HG02870 (cell line): ENCODE data around the gene BBC3.

ENCODE experiments used
- ATAC-seq: cut with Tn5 transposase; IDR thresholded peaks from one replicate; pipeline ENCODE4 v1.9.1; 2021; ENCODE audit warnings: mild to moderate bottlenecking, moderate library complexity; ENCODE audit not compliant: unreplicated experiment

The BBC3 gene

DNA sequence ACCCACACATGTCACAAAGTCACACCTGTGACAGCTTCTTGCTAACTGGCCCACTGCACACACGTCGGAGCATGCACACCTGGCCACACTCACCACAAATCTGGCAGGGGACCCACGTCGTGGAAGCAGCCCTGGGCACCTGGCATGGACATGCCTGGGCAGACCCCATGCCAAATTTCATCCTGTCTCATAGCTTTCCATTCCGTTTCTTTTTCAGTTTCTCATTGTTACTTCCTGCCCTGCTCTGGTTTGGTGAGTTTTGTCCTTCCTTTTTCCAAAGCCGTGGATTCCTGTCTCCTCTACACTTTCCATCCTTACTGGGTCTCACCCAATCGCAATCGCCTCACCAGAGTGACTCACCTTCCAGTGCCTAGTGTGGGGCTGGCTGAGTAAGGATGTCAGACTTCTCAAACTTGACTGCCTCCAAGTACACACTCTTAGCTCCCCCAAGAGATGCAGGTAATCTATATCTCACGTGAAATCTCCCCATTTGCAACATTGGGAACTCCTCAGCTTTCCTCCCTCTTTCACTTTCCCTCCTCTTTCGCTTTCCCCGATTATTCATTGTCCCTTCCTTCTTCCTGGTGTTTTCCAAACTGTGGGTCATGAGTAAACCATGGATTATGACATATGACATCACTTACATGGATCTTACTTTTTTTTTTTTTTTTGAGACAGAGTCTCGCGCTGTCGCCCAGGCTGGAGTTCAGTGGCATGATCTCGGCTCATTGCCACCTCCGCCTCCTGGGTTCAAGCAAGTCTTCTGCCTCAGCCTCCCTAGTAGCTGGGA, 1.6 kb upstream of the BBC3 start:
- no peak for ATAC-seq

DNA sequence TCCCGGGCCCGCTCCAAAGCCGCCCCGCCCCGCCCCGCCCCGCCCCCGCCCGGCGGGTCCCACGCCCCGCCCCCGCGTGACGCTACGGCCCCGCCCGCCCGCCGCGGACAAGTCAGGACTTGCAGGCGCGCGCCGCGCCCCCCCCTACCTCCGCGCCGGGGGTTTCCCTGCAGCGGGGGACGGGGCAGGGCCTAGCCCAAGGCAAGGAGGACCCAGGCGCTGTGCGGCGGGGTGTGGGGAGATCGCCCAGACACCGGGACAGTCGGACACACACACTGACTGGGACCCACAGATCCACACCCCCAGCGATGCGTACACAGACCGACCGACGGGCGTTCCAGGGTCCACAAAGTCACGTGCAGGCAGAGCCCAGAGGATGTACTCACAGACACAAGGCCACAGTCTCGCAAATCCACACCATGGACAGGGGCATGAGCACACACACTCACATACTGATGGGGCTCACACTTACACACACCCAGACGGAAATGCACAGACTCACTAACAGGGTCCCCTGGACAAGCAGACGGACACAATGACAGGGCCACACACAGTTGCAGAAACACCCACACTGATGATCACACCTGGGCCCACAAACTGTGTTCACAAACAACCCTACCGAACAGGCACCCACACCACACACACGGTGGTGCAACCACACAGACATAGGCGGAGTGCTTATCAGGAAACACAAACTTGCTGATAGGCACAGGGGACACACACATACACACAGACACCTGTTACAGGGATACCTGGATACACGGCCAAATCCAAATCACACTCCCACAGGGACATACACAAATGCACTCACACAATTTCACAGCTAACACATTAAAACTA, 436 bp upstream of the BBC3 start:
- ATAC-seq = no peak

DNA sequence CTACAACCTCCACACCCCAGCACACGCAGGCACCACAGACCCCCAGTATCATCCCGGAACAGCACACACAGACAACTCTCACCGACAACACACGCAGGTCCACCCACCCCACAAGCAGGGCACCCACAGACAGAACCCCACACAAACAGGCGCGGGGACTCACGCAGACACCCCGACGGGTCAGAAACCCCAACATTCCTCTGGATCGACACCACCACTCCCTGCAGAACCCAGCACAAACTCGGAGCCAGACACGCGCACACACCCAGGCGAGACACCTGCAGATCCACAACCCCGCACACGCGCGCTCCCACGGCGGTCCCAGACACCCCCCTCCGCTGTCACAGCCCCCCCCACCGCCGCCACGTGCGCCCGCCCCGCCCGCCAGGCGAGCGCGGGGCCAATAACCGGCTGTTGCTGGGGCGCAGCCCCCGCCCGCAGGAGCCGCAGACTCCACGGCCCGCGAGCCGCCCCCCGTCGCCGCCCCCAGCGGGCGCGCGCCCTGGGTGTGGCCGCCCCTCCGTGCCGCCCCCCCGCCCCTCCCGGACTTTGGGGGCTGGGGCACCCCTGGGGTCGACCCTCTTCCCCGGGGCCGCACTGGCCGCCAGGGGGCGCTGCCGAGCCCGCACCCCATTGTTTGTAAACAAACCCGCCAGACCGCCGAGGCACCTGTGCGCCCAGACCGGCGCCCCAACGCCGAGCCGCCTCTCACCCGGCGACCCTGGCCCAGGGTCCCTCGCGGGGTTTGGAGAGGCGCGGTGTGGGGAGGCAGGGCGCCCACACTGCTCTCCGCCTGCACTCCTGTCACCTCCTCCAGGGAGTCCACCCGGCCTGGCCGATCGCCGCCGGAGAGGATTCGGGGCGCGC, 712 bp downstream of the BBC3 start:
- ATAC-seq = no peak

DNA sequence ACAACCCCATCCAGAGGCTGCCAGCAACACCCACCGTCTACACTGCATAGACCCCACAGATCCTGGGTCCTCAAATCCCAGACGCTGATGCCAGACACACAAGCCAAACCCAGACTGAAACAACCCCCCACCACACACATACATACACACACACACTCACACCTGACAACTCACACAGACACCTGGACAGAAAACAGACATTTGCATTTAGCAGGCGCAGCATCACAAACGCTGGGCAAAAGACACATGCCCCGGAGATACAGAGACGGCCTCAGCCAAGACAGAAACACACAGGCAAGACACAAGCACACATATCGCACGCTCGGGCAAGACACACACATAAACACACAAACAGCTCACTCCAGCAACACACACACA, 1.3 kb downstream of the BBC3 start:
- ATAC-seq = no peak

DNA sequence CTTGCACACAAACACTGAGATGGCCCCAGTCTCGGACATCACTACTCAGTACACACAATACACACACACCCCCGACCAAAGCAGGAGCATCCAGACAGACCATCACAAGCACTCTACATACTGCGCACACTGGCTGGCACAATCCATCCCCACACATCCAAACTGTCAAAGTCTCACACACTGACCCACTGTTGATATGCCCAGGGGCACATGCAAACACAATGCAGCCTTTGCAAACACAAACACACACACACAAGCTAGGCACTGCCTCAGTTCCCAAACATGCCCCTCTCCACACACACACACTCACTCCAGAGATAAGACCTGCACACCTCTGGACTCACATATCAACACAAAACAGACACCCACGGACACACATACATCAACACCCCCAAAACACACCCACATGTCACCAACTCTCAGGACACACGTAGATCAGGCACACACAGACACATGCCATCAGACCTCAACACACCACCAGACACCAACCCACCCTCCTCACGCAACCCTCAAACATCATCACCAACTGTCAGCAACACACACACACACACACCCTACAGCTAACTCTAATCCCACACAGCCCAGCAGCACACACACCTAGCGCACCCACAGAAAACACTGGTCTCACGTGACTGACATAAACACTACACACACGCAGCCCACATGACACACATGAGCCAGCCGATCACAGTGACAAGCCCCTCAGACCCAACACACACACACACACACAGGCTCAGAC, 1.9 kb downstream of the BBC3 start:
- ATAC-seq = no peak

DNA sequence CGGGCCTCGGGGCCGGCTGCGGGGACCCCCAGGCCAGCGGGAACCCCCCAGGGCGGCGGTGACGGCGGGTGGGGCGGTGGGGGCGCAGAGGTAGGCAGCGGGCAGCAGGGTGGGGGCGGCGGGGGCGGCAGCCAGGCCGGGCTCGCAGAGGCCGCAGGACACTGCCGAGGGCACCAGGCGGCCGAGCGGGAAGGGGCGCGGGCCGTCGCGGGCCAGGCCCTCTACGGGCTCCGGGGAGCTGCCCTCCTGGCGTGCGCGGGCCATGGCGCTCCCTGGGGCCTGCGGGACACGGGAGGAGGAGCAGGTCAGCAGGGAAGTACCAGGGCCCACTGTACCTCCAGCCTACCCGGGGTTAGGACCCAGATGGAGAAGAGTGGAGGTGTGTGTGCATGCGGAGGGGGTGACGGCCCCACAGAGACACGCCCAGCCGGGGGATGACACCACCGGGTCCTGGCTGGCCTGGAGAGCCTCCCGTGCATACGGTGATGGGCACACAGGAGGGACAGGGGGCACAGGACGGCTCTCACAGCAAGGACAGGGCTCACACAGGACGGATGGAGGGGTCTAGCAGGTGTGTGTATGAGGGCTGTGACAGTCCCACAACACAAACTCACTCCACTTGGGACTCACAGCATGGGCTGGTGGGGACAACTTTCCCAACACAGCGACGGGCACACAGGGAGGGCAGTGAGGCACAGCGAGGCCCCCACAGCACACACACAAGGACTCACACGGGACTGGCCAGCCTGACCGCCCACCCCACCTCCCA, 2.6 kb downstream of the BBC3 start:
- no peak for ATAC-seq

DNA sequence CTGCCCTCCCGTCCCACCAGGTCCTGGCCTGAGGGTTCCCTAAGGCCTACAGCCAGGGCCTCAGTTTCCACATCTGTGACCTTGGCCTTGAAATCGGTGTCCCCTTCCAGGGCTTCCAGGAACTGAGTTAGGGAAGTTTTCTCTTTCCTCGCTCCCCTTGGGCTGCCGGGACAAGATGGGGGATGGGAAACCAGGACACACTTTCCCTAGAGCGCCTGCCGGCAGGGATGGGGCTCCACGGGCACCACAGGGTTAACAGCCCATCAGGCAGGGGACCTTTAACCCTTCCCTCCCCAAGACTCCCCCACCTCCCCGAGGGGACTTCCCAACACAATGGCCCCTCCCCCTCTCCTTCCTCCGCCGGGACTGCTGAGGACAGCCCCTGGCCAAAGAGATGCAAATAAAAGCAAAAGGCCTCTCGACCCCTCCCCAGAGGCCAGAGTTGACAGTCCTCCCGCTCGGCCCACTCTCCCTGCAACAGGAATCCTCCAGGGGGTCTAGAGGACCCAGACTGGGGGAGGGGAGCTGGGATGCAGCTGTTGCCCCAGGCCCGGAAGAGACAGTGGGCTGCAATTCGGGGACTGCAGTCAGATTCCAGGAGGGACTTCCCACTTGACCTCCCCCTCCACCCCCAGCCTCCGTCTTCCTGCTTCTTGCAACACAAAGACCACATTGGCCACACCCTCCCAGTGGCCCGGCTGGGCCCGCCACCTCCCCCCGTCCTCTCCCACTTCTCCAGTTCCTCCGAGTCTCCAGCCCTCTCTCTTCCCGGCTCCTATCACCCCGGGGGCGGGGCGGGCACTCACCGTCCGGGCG, 3.4 kb downstream of the BBC3 start:
- ATAC-seq = no peak

DNA sequence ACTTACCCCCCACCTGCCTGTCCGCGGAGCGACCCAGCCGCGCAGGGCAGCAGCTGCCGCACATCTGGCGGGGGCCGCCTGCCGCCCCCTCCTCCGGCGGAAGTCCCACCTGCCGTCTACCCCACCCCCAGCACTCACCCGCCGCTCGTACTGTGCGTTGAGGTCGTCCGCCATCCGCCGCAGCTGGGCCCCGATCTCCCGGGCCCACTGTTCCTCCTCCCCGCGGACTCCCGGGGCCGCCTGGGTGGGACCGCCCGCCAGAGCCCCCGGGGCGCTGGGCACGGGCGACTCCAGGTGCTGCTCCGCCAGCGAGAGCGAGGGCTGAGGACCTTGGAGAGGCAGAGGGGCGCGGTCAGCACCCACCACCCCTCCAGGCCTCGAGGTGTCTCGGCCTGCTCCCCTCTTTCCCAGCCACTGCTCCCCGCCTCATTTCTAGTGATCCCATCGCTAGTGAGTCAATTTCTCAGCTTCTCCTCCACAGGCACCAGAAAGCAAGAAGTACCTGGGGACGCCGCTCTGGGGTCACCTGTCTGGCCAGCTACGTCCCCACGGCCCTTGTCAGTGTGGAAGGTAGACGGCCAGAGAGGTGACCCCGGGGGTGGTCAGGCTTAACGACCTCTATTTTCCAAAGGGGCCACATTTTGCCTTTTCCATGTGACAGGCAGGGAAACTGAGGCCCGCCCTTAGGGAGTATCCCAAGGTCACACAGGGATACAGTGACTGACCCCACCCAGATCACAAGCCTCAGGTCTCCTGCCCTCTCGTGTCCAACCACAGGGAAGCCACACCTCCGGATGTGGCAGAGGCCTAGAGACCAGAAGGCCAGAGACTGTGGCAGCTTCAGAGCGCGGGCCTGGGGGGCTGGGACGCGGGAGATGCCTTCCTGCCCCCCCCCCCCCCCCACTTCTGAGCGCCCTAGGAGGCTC, 4.3 kb downstream of the BBC3 start:
- peak; percentile 32 for ATAC-seq

DNA sequence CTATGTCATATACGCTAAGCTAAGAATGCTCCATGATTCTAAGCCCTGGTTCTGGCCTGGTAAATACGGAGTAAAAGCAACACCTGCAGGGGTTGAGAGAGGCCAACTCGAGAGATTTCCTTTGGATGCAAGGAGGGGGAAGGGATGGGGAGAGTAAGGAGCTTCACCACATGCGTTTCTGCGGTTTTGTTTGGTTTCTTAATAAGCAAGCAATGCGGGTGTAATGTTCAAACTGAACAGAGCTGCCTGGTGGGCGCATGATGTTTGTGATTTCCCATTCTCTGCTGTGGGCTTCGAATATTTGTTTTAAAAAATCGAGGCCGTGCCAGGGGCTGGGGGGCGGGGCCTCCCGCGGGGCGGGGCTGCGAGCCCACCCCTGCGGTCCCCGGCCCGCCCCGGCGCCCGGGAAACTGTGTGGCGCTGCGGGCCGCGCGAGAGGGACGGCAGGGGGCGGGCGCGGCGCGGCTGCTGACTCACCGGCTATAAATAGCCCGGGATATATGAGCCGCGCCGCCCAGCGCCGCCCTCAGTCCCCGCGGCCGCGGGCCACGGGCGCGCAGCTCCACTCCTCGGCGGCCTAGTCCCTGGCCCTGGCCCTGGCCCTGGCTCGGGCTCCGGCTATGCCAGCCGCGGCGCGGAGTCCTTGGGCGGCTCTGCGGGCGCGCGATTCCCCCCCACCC, 5.1 kb downstream of the BBC3 start:
- ATAC-seq = no peak

DNA sequence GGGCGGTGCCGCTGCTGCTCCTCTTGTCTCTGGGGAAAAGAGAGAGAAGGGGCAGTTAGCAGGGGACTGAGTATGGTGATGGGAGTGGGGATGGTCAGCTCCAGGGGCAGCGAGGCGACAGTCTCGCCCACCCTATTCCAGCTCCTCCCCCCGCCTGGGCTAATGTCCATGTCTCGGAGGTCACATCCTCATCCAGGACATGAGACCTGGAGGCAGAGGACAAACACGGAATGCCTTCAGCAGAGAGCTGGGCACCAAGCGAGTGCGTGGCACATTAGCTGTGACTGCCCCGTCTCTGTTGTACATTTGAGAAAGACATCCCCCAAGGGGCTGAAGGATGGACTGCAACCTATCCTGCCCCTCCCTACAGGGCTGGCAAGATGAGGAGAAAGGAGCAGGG, 9.1 kb downstream of the BBC3 start:
- no peak for ATAC-seq

DNA sequence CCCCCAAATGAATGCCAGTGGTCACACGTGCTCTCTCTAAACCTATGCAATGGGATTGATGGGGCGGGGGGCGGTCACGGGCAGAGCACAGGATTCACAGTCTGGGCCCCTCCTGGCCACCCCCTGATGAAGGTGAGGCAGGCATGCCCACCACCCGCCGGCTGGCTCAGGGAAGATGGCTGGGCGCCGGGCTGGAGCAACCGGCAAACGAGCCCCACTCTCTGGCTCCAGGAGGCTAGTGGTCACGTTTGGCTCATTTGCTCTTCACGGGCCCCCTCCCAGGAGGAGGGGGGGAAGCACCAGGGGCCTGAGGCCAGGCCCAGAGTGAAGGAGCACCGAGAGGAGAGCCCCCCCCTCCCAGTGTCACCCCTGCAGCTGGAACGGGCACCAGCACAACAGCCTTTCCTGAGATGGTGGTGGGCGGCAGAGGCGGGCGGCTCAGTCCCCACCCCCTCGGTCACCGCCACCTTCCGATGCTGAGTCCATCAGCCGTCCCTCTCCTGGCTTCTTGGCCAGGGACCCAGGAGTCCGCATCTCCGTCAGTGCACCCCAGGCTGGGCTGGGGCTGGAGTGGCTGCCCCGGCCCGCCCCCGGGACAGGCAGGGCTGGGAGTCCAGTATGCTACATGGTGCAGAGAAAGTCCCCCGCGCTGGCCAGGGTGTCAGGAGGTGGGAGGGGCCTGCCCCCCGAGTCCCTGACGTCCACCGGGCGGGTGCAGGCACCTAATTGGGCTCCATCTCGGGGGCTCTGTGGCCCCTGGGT, 9.7 kb downstream of the BBC3 start:
- ATAC-seq = no peak

DNA sequence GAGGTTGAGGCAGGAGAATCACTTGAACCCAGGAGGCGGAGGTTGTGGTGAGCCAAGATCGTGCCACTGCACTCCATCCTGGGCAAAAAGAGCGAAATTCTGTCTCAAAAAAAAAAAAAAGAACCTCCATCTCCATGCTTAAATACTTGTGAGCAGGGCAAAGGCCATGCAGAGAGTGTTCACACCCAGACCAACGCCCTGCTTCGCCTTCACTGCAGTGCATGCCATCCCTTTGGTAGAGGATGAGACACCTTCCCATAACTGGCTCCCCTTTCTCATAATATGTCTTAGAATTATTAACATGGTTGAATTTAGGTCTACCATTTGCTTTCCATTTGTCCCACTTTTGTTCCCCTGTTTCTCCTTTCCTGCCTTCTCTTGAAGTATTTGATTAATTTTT, 15.4 kb downstream of the BBC3 start:
- ATAC-seq = no peak

DNA sequence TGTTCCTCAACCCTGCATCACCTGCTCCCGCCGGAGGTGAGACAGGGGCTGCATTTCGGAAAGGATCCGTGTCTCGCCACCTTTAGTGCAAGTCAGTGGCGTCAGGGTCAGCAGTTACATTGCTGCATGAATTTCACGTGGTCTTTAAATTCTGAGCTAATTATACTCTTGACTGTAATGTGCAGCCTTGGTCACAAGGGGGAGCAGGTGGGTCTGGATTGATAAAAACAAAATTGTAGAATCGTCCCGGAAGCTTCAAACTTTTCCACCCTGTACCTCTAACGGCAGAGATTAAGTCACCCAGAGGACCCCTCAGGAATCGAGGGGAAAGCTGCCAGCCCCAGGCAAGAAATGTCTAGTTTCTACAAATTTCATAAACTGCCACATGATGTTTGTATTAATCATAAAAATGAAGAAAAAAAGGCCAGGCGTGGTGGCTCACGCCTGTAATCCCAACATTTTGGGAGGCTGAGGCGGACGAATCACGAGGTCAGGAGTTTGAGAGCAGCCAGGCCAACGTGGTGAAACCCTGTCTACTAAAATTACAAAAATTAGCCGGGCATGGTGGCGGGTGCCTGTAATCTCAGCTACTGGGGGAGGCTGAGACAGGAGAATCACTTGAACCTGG, 20.2 kb downstream of the BBC3 start:
- ATAC-seq = no peak

DNA sequence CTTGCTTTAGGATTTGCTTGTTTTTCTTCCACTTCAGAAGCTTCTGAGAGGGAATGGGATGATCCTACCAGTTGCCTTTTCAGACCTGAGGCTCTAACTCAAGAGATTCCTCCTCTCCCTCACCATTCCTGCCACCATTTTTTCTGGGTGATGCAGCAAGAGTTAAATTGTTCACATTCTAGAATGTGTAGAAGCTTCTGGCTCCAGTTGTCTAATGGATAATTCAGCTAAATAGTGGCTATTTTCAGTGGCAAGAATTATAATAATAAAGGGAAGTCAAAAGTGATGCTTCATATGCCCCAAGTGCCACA, 20.9 kb downstream of the BBC3 start:
- no peak for ATAC-seq

DNA sequence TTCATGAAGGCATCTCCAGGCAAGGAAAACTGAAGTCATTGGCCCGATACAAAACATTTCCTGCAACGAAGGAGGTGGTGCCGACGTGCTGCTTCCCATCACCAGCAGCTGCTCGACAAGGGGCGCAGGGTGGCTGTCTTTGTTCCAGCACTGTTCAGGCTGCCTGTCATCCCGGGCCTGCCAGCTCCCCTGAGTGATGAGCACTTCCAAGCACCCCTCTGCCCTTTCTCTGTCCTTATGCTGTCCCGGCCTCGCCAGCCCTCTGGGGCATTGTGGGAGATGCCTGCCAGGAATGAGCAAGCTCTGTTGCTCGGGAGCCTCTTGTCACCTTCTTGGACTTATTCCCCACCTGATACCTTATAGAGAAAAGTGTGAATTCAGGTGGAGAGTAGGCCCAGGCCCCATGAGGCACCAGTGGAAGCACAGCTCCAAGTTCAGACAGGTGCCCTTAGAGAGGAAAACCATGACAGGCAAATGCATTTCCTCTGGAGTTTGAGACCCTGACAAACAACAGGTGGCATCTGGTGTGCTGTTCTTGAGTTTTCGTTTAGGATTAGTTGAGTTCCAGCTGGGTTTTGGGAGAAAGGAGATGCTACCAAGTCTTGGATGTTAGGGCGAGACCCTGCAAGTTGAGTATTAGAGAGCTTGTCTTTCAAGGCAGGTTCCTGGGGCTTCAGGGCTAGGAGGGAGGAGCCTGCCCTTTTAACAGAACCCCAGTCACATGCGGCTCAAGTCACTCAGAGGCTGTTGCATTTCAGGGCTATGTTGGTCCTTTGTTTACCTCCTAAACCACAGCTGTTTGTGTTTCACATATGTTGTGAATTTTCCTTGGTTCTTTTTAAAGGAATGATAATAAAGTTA, 21.4 kb downstream of the BBC3 start:
- ATAC-seq = no peak

DNA sequence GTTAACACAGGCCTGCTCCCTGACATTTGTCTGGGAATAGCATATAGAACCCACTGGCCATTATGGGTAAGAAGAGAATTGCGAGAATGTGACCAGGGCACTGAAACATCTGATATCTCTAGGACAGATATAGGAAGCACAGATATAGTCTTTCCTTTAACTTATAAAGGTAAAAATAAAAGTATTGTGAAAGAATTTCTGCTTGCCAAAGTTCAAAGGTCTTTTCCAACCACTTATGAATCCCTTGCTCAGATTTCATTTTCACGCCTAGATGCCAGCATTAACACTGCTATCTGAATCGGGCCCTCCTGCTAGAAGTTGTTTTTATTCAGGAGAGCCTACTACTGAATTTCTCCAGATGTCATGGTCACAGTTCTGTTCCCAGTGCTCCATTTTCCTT, 27.7 kb downstream of the BBC3 start:
- no peak for ATAC-seq
